Stimulated activated CD4-positive, alpha-beta T cell treated with anti-CD3 and anti-CD28 coated beads, Interleukin-12 subunit alpha, Interleukin-12 subunit beta, amount 100 ng/mL, for 48 hours (primary cell): Measurements from ENCODE around the gene FGF5.
"Not testable (repeated sequence)": the region's sequence is repeated elsewhere in the genome, so short reads cannot be mapped to it uniquely, and the experiment has no call there.

Experiments
- DNase-seq, 3 donors: peaks; one replicate each; pipeline ENCODE4 v3.0.0-alpha.2; 2020; ENCODE audit warnings: low read depth in 2 of 3, low spot score in 1 of 3

Gene FGF5

DNA sequence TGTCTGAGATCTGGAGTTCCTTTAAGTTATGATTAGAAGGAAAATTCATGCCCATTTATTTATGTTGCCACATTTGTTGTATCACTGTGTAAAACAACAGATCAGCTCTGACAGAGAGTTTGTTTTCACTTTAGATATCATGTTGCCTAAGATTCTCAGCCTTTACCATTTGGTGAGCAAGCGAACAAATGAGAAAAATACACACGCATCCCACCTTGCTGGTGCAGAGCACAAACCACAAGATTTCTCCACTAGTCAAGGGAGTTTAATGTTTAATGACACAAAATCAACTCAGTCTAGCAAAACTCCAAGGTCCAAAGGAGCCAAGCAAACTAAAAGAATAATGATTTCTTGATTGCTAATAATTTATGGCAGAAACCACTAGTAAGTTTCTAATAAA lies 27.7 kb downstream of the FGF5 start:
- no peak for DNase-seq

DNA sequence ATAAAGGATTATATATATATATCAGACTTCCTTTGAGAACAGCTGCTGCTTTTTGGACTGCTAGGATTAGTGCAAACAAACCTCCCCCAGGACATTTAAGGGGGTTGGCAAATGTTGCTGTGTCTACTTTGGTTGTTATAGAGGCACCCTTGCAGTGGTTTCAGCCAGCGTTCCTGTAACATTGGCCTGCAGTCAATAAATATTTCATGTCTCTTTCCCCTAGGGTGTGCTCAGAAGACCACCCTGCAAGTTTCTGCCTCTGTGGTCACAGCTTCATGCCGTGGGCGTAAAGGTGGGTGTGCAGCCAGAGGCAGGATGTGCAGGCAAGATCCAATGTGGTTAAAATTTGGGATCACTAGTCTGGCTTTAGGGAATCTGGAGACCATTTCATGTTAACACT lies 28.9 kb downstream of the FGF5 start:
- no peak for DNase-seq

DNA sequence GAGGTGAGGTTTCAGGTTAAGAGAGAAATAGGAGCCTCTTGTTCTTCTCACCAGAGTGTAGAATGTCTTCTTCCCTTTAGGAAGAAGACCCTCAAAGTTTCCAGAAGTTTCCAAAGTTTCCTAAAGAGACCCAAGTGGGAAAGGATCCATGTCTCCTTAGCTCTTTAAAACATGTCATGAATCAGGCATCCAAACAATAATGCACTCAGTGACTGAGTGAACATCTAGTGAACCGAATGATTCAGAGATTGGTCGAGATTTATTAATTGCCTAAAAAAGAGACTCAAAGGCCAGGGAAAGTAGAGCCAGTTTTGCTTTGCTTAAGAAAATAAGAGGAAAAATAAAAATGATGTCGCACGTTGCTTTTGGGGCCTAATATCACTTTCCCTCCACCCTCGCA lies 29.4 kb downstream of the FGF5 start:
- DNase-seq, result no peak

DNA sequence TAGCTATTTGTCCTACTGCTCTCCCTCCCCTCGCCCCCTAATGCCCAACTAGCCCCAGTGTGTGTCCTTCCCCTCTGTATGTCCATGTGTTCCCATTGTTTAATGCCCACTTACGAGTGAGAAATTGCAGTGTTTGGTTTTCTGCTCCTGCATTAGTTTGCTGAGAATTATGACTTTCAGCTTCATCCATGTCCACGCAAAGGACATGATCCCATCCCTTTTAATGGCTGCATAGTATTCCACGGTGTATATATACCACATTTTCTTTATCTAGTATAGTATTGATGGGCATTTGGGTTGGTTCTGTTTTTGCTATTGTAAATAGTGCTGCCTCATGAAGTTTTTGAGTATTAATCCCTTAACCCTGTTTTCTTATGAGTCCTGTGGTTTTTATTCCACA lies 35.4 kb downstream of the FGF5 start:
- DNase-seq, result no peak

DNA sequence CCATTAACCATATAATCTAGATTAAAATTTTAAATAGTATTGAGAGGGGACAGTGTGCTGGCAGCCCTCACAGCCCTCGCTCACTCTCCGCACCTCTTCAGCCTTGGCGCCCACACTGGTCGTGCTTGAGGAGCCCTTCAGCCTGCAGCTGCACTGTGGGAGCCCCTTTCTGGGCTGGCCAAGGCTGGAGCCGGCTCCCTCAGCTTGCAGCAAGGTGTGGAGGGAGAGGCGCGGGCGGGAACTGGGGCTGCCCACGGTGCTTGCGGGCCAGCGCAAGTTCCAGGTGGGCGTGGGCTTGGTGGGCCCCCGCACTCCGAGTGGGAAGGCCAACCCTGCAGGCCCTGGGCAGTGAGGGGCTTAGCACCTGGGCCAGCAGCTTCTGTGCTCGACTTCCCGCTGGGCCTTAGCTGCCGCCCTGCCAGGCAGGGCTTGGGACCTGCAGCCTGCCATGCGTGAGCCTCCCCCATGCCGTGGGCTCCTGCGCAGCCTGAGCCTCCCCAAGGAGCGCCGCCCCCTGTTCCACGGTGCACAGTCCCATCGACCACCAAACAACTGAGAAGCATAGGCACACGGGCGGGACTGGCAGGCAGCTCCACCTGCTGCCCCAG lies 36.3 kb downstream of the FGF5 start:
- no peak for DNase-seq

DNA sequence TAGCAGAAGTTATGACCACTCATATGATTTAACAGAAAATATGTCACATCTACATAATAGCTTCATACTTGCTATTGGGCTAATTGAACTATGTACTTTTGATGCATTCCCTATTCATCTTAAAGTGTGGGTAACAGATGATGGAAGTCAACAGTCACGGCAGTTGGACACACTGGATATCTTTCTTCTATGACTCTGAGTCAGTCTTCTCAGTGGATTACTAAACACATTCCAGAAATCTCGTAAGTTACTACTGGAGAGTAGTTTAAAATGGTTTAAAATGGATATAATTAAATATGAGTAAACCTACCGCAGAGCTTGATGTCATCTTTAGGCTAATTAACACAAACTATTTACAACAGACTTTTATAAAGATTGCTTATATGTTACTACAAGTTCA lies 39.0 kb downstream of the FGF5 start:
- no peak for DNase-seq

DNA sequence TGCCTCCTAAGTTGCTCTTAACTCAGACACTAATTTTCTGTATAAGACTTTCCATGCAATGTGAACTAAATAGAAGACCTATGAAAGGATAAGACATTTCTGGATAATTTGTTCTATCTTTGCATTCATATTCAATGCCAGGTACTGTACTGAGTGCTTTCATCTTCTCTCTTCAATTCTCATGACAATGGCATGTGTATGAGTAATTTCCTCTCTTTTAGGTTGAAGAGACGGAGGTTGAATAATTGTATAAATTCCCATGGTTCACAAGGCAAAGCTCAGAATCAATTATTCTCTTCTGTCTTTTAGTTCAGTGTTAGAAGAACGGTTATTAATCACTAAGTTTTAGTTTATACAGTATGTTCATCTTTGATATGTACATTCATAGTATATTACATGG lies 39.8 kb downstream of the FGF5 start:
- no peak for DNase-seq

DNA sequence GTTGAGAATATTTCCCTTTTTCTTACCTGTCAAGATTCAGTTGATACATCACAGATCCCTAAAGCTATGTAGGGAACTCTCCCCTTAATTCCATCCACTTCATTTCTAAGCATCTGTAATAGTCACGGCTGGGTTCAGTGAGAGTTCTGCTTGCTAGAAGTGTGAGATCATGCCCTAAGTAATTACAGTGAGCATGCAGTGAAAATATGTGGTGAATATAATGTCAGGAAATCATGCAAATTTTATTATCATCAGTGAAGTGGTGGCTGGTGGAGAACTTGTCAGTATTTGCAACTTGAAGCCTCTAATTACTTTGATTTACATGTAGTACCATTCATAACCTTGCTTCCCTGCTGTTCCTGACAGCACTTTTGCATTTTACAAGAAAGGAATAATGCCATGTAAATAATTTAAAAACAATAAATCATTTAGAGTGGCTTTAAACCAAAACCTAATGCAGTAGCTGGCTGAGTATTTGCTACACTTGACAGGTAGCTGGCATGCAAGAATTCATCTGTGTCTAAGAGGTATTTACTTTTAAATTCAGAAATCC lies 40.8 kb downstream of the FGF5 start:
- no peak for DNase-seq

DNA sequence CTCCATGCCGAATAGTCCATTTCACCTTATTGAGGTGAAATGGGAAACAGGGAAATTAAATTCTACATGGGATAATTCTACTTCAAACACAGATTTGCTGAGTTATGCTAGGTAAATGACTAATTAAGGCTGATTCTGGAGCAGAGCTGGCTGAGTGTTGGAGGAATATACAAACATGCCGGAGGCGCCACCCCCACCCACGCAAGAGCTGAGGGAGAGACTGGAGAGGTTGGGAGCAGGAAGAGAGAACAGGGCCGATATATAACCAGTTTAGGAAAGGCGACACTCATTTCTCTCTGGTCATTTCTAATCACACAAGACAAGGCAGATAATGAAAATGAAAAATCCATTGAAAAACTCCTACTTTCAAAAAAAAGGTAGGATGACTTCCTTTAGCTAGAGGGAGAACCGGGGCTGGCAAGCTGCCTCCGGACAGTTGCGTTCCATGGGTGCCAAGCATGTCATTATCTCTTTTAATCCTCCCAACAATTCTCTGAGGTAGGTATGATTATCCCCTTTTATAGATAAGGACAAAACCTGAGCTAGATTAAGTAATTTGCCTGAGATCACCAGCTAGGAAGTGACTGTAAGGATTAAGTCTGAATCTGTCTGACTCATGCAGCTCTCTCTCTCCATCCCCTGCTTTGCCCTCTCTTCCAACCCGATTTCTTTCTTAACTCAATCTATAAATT lies 41.5 kb downstream of the FGF5 start:
- no peak for DNase-seq

DNA sequence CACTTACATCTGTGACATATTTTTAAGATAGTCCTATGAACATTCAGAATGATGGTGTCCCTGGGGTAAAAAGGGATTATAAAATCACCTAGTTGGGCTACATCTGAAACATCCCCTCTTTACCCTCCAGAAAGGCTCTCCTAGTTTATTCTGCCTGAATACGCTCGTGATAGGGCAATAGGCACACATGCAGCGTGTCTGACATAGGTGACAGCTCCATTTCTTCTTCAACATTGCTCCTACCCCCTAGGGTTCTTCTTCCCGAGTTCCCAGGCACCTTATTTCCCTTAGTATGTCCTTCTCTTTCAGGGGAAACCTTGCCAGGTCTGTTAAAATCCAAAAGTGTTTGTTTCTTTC lies 42.0 kb downstream of the FGF5 start:
- DNase-seq, result no peak

DNA sequence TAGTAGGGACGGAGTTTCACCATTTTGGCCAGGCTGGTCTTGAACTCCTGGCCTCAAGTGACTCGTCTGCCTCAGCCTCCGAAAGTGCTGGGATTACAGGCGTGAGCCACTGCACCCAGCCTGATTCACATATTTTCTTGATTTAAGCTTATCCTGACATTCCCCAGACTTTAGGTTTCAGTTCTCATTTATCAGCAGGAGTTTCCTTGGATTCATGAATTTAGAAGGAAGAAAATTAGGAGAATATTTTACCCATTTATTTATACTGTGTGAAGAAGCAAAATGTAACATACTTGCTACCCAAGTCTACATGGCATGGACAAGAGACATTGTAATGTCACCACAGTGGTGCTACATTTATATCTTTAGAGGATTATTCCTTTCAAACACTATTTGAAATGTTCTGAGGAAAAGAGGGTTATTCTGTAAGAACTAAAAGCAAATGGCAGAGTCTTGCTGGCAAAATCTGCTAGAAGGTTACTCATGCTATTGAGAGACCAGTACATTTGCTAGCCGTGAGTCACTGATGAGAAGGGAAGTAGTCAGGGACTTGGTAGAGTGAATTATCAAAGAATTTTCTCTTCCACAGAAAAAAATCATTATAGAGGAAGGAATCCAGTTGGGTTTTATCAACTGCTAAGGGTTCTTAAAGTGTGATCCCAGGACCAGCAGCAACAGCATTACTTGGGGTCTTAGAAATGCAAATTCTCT lies 43.0 kb downstream of the FGF5 start:
- no peak for DNase-seq

DNA sequence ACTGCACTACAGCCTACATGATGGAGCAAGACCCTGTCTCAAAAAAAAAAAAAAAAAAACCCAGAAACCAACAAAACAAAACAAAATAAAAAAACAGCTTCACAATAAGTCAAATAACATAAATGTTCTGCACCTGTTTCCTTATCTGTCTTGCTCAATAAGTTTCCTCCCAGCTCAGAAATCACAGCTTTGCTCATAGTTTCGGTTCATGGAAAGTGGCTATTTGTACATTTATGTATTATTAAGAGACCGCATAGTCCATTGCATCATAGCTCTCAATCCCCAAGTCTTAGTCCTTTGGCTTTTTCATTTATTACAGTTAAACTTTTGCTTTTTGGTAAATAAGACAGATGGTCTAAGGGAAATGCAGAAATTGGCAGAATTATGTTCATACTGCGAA lies 44.7 kb downstream of the FGF5 start:
- no peak for DNase-seq

DNA sequence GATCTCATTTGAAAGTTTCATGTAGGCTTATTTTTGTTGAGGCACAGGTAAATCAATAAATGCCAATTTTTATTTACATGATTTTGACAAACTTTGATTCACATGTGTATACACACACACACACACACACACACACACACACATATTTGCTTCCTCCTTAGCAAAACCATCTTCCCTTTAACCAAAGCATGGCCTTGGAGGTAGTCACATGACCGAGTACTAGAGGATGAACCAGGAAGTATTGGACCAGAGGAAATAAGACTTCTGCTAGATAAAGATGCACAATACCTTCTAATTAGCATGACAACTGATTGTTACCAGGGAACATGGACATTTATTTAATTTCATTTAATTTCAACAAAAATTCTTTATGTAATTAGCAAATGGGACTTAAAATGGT lies 45.7 kb downstream of the FGF5 start:
- DNase-seq, result no peak

DNA sequence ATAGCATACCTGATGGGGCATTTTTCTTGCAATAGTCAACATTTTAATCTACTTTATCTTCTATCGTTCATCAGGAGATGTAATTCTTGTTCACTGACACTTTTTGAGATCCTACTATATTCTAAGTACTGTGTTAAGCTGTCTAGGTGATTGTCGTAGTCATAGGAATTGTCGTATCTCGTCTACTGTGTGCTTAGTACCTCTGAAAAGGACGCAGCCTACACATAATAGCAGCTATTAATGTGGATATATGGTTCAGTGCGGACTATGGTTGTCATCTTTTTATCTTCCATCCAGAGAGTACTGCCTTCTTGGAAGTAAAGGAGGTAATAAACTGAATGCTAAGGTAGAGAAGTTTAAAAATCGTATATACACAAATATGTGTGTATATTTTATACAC lies 47.2 kb downstream of the FGF5 start:
- DNase-seq, result no peak

DNA sequence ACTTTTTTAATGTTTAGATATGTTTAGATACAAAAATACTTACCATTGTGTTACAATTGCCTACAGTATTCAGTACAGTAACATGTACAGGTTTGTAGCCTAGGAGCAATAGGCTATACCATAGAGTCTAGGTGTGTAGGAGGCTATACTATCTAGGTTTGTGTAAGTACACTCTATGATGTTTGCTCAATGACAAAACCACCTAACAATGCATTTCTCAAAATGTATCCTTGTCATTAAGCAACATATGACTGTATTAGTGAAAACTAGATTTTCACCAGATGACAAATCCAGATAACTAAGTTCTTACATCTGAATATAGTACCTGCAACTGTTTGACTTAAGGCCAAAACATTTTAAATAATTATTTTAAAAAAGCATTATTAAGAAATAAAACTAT lies 49.4 kb downstream of the FGF5 start:
- DNase-seq, result not testable (repeated sequence)

DNA sequence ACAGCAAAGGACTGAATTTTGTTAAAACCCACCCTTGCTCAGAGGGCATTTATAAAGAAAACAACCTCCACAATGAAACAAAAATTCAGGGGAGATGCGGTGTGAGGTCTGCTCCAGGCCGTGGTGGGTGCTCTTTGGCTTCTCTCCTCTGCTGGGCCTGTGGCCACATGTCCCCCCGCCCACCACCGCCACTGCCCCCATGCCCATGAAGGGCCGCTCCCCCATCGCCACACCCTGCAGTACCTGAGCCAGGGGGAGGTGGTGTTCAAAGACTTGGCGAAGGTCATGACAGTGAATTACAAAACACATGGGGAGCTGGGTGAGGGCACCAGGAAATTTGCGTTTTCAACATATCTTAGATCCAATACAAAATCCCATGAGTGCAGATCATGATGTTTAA lies 54.9 kb downstream of the FGF5 start:
- DNase-seq, result no peak

DNA sequence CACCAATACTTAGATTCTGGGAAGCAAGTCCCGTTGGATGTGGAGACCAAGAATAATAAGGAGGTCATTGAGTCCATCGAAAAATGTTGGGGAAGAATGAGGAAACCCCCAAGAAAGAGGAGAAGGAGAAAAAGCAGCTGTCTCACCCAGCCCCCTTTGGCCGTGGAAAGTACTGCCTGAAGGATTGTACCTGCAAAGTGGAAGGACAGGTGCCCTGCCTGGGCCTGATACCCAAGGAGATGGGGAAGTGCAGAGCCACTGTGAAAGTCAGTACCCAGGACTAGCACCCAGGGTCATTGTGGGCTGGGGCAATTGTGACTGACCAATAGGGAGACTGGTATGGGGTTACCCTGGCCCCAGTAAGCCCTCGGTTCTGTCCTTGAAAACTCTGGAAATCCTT lies 55.3 kb downstream of the FGF5 start:
- no peak for DNase-seq

DNA sequence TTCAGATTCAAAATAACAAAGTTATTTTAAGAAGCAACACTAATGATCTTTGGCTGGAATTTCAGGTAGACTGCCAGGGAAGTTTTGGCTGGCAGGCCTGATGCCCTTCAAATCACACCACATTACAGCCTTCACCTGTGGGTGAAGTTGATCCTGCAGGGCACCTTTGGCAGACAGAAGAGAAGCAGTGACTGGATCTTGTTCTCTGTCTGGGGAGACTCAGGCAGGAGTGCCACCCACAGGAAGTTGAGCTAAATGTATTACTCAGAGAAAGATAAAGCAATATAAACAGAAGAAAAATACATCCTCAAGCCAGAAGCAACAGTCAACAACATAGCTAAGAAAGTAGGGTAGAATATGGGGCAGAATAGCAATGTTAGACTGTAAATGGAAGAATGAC lies 56.3 kb downstream of the FGF5 start:
- no peak for DNase-seq

DNA sequence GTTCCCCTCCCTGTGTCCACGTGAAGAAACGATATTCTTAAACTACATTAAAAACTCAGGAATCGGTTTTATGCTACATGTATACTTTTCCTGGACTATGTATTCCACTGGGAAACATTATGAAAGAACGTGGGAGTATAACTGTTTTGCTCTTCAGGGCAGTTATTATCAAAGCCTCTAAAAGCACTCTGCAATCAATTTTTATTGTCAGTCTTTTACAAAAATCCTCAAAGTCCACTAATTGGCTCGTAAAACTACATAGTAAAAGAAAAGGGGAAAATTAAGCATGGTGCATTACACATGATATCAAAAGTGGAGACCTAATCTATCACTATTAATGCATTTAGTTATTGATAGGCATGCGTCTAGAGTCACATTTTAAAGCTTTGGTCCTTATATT lies 57.7 kb downstream of the FGF5 start:
- no peak for DNase-seq

DNA sequence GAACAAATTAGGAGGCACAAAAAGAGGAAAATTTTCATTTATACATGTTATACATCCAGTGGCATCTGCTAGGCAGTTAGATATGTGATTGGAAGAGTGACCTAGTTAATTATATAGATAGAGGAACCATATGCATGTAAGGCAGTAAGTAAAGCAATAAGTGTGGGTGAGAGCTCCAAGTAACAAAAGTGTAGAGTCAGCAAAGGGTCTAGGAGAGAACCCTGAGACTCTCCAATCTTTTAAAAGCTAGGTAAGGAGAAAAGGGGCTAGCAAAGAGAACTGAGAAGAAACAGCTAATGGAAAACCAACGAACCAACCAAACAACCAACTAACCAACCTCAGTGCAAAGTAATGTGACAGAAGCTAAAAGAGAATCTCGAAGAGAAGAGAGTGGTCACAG lies 65.2 kb downstream of the FGF5 start:
- DNase-seq, result no peak

DNA sequence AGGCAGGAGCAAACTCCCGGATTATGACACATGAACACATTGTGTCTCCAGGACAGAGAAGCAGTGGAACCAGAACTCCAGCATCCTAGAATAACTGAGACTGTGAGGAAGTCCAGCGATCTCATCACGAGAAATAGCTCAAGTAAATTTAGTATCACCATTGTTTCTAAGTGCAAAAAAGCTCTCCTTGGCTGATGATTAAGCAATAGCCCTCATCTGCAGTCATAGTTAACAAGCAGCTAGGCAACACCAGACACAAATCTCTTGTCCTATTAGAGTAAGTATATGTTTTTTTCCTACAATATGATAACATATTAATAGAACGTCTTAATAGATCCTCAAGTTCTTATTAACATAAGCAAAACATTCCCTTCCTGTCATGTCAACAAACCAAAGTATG lies 66.7 kb downstream of the FGF5 start:
- no peak for DNase-seq

DNA sequence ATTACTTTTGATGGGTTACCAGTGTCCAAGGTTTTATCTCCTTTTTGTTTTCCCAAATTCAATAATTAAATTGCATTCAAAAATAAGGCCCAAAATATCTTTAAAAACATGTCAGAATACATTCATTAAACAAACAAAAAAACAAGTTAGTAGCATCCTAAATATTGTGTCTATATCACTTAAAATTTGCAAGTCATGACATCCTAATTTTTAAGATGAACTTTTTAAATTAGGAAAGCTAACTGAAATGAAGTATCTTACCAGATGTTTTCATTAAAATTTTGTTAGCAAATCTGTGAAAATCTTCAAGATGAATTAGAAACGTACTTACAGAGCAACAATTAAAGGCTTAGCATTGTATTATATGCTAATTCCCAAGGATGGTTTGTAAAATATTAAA lies 68.1 kb downstream of the FGF5 start:
- DNase-seq, result no peak

DNA sequence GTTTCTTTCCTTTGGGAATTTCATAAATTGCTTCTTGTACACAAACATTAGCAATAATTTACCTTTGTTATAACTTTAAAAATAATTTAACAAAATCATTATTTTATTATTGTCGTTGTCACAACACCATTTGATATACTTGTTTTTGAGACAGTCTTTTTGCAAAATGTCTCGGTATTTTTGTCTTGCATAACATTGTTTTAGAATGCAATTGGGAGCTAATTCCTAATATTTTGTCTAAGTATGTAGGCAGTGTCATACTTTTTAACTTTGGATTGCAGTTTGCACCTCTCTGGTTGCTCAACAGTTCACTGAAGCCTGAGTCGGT lies 68.7 kb downstream of the FGF5 start:
- DNase-seq, result no peak
